GM21390 (cell line): ENCODE results near the gene RIC8B.
"Not testable (repeated sequence)": the region's sequence is repeated elsewhere in the genome, so short reads cannot be mapped to it uniquely, and the experiment has no call there.

ENCODE experiments used
- ATAC-seq: cut with Tn5 transposase; IDR thresholded peaks from one replicate; pipeline ENCODE4 v1.9.1; 2021; ENCODE audit not compliant: unreplicated experiment

RIC8B gene

DNA sequence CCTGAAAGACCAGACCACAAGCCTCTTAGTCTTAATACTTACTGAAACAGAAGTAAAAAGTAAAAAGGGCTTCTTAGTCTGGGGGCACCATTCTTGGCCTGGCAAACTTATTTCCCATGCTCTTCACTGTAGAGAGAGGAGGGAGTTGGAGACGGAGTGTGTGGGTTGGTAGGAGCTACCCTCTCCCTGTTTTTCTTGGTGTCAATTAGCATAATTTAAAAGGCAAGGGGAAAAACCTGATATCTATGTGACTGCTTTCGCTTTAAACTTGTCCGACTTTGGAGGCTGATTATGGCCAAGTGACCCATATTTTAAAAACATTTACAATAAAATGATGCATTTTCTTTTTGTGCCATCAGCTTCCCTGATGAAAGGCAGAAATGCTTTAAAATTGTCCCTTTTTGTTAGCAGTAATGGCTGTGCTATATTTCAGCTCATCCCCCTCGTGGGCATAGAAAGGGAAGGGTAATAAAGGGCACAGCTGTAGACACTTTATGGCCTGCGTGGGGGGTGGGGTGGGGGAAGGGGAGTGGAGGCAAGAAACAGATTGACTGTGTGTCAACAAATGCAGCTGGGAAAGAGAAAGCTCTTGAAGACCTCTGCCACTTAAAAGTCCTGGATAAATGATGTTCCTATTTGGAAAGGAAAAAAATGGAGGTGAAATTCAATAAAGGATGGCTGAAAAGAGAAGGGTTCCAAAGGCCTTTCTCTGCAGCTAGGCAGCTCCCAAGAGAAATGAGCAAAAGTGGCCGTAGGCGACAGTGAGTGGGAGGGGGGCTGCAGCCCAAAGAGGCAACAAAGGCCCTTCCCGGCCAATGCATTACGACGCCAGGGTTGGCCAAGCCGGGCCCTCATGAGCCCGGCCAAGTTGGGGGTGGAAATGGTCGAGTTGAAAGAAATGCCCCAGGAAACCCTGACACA lies 123.8 kb downstream of the RIC8B start:
- no peak for ATAC-seq

DNA sequence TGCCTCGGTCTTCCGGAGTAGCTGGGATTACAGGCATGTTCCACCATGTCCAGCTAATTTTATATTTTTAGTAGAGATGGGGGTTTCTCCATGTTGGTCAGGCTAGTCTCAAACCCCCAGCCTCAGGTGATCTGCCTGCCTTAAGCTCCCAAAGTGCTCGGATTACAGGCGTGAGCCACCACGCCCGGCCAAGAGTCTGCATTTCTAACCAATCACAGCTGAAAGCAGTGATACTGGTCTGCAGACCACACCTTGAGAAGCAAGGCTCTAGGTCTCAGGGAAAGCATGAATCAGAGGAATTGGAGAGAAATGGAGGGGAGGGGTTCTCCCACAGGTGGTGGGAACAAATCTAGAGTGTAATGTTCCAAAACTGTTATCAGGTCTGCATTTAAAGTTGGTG lies 126.1 kb downstream of the RIC8B start:
- ATAC-seq, result no peak

DNA sequence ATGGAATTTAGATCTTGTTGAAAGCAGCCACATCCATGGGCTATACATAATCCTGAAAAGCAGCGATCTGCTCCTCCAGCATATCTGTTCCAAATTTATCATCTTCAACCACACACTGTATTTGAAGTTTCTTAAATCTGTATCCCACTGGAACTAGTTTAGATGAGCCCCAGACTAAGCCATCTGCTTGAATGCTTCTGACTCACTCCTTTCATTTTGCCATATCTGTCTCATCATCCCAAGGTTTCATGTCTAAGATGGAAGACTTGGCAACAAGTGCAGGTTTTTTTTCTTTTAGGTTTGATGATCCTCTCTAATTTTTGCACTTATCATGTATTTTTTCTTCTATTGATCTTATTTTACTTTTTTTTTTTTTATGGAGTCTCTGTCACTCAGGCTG lies 126.8 kb downstream of the RIC8B start:
- no peak for ATAC-seq

DNA sequence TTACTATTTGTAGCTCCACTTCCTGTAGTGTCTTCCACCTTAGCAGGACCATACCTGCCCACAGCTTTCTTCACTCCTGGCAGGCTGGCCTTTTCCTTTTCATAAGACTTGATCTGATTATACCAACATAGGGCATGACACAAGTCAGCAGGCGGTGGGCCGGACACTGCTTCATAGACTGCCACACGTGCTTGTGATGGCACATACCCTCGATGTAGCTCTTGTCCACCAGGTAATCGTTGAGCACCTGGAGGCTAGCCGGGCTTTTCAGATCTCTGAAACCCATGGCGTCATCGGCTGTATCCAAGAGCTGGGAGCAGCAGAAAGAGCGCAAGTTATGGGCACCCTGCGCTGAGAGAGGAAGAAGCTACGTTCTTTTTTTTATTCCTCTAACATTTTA lies 127.6 kb downstream of the RIC8B start:
- ATAC-seq, result no peak

DNA sequence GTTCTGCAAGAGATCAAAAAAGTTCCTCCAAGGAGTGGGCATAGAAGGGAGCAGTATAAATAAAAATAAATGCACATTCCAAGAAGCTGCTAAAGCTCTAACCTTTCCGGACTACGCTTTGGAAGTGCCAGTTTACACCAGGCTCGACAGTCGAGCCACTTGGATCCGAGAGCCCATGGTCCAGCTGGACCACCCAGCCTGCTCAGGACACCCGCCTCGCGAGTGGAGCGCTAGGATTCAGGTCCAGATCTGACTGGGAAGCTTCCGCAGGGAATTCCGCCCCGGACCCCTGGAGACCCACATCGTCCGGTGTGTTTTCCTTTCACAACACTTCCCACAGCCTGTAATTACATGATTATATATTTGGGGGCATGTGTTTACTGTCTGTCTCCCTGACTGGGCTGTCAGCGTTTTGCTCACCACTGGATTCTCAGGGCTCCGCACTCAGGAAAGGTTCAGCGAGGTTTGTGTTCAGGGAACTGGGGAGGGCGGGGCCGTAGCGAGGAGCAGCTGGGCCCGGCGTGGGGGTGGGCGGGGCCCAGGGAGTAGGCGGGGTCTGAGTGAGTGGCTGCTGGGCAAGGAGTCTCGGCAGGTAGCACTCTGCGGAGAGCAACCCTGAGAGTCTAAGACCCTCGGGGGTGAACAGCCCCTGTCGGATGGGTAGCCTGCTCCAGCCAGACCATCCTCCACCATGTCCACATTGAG lies 128.9 kb downstream of the RIC8B start:
- peak; percentile 78 for ATAC-seq

DNA sequence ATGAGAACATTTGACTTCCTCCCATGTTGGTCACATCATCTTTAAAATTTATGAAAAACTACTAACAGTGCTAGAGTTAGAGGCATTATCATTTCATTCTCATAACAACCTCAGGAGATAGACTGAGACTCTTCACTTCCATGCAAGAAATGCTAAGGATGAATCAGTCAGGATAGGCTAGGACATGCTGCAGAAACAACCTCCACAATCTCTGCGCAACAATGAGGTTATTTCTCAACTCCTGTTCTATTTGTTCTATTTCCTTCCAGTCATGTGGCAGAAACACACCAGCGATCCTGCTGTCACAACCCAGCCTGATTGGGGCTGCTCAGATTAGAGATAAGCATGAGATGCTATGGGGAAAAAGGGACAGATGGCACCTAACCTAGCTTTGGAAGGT lies 132.2 kb downstream of the RIC8B start:
- ATAC-seq, result no peak

DNA sequence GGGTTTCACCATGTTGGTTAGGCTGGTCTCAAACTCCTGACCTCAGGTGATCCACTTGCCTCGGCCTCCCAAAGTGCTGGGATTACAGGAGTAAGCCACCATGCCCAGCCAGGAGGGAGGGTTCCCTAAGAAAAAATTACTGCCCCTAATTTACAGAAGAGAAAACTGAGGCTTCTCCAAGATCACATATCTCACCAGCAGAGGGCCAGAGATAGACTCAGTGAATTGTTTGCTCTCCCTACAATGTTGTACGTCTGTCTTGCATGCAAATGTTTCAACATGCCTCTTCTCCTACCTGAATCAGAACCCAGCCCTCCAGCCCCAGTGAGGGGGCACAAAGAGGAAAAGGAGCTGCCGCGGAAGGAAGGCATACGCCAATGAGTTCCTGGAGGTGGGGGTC lies 132.9 kb downstream of the RIC8B start:
- ATAC-seq, result no peak

DNA sequence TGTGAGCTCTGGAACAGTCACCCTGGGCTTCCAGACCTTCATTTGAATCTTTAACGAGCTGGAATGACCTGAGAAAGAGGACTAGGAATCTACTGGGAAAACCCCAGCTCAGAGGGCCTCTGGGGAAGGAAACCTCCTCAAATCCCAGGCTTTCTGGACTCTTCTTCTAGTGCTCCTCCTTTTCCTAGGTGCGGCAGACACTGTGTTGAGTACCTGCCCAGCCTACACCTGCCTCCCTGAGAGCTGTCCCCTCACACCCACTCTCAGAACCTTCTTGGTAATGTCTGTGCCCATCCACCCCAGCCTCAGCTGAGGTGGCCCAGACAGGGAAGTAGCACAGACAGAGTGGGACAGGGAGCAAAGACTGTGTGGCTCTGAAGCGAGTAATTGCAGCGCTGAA lies 133.4 kb downstream of the RIC8B start:
- ATAC-seq, result no peak

DNA sequence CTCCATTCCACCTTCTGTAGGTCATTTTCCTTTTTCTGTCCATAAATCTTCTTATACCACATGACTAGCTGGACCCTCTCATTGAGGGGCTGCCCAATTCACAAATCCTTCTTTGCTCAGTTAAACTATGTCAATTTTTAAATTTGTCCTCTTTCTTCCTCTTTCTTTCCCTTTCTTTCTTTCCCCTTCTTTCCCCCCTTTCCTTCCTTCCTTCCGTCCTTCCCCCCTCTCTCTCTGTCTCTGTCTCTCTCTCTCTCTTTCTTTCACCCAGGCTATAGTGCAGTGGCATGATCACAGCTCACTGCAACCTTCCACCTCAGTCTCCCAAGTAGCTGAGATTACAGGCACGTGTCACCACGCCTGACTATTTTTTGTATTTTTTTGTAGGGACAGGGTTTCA lies 134.1 kb downstream of the RIC8B start:
- ATAC-seq, result no peak

DNA sequence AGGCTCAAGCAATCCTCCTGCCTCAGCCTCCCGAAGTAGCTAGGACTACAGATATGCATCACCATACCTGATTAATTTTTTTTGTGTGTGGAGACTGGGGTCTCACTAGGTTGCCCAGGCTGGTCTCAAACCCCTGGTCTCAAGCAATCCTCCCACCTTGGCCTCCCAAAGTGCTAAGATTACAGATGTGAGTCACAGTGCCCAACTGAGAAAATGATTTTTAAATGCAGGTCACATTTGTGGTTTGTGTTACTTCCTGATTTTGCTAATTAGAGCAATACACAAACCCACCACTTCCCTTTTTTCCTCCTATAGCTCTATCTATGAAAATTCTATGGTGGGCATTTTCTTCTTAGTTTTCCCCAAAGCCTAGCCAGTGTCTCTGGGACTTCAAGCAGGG lies 135.7 kb downstream of the RIC8B start:
- peak; percentile 71 for ATAC-seq

DNA sequence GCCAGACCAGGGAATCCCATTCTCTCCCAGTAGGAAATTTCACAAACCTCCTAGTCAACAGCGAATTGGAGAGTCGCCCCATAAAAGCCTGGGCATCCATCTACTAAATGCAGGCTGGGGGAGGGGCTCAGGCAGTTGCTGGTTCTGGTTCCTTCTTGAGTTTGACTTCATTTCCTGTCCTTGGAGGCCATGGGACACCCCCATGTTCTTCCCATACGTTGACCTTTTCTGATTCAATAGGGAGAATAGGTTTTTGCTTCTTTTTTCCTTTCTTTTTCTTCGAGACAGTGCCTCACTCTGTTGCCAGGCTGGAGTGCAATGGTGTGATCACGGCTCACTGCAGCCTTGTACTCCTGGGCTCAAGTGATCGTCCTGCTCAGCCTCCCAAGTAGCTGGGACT lies 137.1 kb downstream of the RIC8B start:
- no peak for ATAC-seq

DNA sequence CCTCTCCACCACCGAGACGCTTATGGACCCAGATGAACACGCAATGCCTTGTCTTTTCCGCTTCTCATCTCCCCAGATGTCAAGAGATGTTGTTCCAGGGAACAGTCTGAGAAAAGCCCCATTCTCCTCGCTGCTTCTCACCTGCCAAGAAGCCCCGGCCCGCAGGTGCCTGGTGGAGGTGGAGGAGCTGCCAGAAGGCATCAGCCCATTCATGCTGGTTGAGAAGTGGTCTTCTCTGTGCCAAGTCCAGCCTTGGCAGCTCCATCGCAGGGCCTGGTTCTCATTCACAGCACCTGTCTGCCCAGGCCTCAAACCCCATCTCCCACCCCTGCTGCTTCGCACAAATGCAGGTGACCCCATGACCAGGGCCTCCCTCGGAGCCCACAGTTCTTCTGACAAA lies 139.0 kb downstream of the RIC8B start:
- no peak for ATAC-seq

DNA sequence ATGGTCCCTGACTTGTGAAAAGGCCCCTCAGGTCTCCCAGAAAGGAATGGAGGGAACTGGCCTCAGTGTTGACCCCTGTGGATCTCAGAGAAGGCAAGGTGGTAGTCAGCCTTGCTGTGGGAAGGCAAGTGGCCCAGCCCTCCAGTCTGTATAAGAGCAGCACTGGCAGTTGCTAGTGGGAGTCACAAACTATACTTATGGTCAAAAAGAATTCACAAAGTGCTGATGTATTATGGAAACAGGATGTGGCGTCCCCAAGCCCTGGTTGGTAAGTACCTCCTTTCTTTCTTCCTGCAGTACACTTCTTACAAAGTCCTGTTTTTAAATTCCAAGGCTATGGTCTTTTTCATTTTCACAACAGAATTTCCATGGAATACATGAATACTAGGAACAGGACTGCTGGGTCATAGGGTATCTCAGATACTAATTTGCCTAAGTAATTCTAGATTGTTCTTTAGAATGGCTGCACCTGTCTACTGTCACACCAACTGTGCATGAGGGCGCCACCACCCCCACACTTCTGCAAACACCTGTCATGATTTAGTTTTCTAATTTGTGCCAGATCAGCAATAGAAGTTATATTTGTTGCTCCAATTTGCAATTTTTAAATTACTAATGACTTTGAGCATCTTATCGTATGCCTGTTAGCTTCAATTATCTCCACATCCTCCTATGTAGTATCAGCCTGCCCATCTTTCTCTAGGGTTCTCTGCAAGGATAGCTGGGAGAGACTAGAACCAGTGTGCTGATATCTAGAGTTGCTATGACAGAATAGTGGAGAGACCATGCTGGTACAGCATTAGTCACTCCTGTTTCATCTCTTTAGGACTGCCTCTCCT lies 140.5 kb downstream of the RIC8B start:
- peak; percentile 66 for ATAC-seq

DNA sequence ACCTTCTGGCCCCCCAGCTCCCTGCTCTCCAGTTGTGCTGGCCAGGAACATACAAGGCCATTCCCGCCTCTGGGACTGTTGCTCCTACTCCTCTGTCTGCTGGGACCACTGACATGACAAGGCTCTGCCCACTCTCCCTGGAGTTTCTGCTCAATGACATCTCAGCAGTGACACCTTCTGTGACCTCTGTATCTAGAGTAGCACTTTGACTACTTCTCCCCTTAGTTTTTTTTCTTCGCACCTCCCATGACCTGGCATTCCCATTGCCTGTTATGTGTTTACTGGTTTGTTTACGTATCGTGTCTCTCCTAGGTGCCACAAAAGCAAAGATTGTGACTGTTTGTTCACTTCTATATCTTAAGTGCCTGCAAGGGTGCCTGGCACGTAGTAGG lies 141.1 kb downstream of the RIC8B start:
- ATAC-seq, result no peak

DNA sequence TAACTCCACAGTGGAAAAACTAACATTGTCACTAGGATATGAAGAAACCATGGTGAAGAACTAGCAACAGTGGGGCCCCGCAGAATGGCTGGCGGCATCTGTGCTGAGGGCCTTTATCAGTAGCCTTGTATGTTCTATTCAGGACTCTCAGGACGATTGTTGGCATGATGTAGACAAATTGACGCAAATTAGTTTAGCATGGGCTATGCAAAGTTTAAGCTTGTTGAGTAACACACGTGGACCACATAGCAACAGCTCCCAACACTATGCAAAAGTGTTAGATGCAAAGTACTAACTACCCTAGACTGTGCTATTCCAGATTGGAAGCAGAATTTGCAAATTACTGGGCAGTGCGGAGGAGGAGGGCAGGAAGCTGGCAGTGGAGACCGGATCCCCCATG lies 143.0 kb downstream of the RIC8B start:
- ATAC-seq, result no peak

DNA sequence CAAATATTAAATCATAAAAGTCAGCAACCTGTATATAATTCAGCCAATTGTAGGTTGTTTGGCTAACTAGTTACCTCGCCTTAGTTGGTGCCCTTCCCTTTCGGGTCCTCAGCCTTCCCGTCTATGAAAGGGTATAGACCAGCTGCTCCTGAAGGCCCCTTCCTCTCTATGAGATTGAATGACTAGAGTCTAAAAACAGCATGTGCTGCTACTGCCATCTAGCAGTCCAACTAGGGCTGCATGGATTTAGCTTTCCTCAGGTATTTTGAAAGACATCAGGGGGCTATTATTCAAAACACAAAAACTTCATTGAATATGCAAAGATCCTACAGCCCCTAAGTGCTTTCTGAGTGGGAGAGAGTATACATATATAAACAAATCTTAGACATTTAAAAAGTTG lies 144.3 kb downstream of the RIC8B start:
- no peak for ATAC-seq

DNA sequence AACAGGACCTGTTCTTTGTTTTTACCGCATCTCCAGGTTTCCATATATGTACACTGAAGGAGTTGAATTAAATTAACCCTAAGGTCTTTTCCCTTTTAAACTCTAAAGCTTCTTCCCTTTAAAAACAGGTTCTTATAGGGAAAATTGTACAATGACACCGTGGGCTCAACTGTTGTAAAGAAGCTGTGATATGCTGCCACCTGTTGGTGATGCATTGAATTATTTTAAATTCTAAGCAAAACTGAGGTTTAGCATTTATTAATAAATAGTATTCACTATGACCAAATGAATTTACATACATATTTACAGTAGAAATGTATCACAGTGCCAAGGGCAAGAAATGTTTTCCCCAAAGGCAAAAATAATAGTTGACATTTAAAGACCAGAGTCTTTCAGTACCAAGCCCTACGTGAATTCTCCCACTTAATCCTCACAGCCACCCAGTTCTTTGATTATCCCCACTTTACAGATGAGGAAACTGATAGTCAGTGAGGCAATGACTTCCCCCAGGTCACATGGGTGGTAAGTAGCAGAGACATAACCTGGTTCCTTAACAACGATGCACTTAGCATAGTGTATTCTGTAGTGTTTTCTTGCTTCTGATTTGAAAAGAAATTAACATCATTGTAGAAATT lies 145.5 kb downstream of the RIC8B start:
- ATAC-seq, result no peak

DNA sequence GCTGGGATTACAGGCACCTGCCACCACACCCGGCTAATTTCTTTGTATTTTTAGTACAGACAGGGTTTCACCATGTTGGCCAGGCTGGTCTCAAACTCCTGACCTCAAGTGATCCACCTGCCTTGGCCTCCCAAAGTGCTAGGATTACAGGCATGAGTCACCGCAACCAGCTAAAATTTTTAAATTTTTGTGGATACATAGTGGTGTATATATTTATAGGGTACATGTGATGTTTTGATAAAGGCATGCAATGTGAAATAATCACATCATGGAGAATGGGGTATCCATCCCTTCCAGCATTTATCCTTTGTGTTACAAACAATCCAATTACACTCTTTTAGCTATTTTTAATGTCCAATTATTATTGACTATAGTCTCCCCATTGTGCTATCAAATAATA lies 147.5 kb downstream of the RIC8B start:
- not testable (repeated sequence) for ATAC-seq

DNA sequence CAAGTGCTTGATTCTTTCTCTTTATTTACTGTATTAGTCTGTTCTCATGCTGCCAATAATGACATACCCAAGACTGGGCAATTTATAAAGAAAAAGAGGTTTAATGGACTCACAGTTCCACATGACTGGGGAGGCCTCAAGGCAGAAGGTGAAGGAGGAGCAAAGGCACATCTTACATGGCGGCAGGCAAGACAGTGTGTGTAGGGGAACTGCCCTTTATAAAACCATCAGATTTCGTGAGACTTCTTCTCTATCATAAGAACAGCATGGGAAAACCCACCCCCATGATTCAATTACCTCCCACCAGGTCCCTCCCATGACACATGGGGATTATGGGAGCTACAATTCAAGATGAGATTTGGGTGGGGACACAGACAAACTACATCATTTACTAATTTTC lies 149.1 kb downstream of the RIC8B start:
- not testable (repeated sequence) for ATAC-seq

DNA sequence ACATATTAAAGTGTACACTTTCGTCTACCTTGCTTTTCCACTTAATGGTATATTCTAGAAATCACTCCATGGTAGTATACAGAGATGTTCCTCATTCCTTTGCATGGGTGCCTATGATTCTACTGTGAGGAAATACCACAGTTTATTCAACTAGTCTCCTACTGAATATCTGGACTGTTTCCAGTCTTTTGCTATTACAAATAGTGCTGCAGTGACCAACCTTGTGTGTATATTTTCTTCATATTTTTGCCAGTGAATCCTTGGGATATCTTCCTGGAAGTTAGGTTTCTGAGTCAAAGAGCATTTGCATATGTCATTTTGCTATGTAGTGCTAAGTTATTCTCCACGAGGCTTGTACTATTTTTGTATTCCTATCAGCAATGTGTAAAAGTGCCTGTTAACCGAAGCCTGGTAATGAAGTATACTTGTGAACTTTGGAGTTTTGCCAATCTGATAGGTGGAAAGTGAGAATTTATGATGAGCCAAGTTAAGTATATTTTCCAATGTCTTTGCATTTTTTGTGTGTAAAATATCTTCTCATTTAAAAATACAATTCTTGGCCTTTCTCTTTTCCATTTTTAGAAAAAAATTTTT lies 149.9 kb downstream of the RIC8B start:
- ATAC-seq, result no peak

DNA sequence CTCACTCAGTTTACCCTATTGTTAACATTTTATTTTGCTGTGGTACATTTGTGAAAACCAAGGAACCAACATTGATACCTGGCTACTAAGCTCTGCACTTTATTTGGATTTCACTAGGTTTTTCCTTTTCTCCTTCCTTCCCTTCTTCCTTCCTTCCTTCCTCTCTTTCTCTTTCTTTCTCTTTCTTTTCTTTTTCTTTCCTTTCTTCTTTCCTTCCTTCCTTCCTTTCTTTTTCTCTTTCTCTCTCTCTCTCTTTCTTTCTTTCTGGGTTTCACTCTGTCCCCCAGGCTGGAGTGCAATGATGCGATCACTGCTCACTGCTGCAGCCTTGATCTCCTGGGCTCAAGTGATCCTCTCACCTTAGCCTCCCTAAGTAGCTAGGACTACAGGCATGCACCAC lies 152.2 kb downstream of the RIC8B start:
- no peak for ATAC-seq
